Muscle of back (tissue), 11 donors: ENCODE results near the gene TBCEL. TPM values are rescaled to one million over a fixed set of nuclear protein-coding genes. Genes with fewer than 3 reads are reported as not detected.
"Not testable (repeated sequence)": the region's sequence is repeated elsewhere in the genome, so short reads cannot be mapped to it uniquely, and the experiment has no call there.

Source experiments
- DNase-seq, 3 donors: peaks; one replicate each; pipeline versions ENCODE4 v3.0.0 to v3.0.0-alpha.2; 2013
- polyA plus RNA-seq, 10 donors: library from polyadenylated mRNA; unstranded; fragments of 120-200 nt; gene quantifications; one replicate each; pipeline ENCODE4 v1.2.1, GENCODE V29; 2013; ENCODE audit not compliant: insufficient read length in 10 of 10

TBCEL gene
- polyA plus RNA-seq, 10 donors: 11.8 to 19.4 (median 14.5) TPM

GRCh38 chr11:121021718-121022117 is 2.2 kb upstream of the TBCEL start:
- not testable (repeated sequence) for DNase-seq

- peak in 1 of 3 donors; percentile 13 for DNase-seq
Observed at GRCh38 chr11:121024989-121025388, 1.1 kb downstream of the TBCEL start.

DNA sequence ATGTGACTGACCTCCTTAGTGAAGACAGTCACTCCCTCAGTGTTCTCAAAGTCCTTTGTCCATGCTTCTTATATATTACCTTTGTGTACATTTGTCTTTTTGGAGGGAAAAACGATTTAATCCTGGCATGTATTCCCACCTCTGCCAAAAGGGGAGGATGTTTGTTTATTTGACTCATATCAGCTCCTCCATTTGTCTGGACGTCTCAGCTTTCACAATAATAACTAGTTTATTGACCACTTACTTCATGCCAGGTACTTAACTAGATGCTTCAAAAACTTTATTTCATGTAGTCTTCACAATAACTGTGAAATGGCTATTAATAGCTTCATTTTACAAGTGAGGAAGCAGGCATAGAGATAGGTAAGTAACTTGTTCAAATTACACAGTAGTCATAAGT is 5.3 kb downstream of the TBCEL start:
- DNase-seq: no peak

DNA sequence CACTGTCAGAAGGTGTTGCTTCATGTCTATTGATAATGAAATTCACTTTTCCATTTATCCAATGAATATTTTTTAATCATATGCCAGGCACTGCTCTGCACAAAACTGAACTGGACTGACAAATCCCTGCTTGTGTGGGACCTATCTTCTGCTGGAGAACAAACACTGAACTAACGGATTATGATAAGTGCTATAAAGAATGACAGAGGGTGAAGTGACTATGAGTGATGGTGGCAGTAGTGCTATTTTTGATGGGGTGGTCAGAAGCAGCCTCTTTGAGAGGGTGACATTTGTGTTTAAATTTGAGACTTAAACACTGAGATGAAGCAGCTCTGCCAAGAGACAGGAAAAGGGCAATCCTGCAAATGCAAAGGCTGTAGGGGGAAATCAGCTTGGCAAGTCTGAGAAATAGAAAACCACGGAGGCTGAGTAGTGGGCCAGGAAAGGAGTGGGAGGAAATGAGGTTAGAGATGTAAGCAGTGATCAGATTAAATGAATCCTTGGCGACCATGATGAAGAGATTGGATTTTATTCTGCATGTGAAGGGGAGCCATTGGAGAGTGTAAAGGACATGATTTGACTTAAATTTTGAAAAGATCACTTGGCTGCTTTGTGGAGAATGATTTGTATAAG is 6.0 kb downstream of the TBCEL start:
- no peak for DNase-seq

- no peak for DNase-seq
Observed at GRCh38 chr11:121031167-121031566, 7.3 kb downstream of the TBCEL start.

DNA sequence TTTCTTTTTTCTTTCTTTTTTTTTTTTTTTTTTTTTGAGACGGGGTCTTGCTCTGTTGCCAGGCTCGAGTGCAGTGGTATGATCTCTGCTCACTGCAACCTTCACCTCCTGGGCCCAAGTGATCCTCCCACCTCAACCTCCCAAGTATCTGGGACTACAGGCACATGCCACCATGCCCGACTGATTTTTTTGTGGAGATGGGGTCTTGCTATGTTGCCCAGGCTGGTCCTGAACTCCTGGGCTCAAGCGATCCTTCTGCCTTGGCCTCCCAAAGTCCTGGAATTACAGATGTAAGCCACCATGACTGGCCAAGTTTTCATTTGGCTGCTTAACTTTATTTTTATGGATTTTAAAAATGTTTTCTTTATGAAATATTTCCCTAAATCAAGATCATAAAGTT is 7.7 kb downstream of the TBCEL start:
- not testable (repeated sequence) for DNase-seq

GRCh38 chr11:121032546-121032945 is 8.6 kb downstream of the TBCEL start:
- DNase-seq: no peak

GRCh38 chr11:121033635-121034034 is 9.7 kb downstream of the TBCEL start:
- DNase-seq: no peak

GRCh38 chr11:121035169-121035755 is 11.4 kb downstream of the TBCEL start:
- no peak for DNase-seq

- DNase-seq: no peak
Observed at GRCh38 chr11:121035780-121036179, 11.9 kb downstream of the TBCEL start.

DNA sequence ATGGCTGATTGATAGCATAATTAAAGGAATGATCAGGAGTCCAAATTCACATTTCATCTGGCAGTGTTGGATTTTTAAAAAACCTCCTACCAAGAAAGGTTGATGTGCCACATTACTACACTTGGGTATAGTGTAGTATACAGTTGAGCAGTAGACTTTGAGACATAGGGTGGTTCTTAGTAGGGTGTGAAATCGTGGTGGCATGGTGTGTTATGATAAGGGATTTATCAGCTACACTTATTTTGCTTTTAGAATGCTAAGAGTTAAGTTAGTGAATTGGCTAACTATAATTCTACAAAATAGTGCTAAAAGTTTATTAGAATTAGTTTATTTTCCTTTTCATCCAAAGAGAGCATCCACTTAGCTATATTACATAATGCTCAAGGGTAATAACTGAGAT is 13.1 kb downstream of the TBCEL start:
- DNase-seq: no peak

DNA sequence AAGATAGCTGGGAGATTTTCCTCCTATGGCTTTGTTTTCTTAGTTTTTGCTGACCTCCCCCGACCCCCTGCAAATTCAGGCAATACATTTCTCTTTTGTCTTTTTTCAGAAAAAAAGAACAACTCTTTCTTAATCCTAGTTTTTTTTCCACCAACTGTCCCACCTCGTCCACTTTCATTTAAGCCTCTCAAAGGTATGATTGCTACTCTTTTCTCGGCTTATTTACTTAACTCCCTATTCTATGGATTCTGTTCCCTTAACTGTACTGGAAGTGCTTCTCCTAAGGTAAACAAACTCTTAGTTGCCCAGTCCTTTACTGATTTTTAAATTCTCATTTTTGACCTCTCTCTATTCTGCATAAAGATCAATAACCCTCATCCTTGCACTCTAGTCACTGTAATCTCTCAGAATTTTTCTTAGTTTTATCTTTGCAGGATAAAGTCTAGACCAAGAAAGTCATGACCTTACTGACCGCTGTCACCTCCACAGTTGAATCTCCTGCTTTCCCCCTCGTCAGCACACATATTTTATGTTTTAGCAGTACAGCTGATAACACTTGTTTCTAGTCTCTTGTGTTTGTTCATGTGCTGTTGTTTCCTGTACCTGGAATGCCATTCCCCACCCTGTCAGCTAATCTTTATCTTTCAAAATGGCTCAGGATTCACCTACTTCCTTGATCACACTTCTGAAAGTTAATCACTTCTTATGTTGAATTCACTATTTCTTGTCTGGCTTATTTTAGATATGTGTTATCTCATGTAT is 14.9 kb downstream of the TBCEL start:
- DNase-seq: no peak

GRCh38 chr11:121039971-121040613 is 16.2 kb downstream of the TBCEL start:
- DNase-seq: no peak

GRCh38 chr11:121040614-121041002 is 16.7 kb downstream of the TBCEL start:
- no peak for DNase-seq

- DNase-seq: no peak
Observed at GRCh38 chr11:121041072-121041471, 17.2 kb downstream of the TBCEL start.

DNA sequence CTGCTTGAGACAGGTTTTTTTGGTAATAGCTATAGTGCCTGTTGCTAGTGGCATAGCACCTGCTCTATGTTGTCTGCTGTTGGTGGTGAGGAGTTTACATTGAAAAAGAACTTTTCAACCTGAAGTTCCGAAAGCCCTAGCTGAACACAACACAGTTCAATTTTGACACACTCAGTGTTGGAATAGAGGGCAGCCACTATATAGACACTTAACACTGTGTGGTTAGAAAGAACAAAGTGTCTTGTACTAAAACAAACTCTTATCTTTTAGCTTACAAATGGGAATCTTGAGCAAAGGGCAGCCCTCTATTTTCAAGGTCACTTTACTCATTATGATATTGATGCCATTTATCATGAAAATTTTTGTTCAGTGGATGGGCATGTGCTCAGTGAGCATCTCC is 18.4 kb downstream of the TBCEL start:
- no peak for DNase-seq

GRCh38 chr11:121047926-121048325 is 24.0 kb downstream of the TBCEL start:
- no peak for DNase-seq

DNA sequence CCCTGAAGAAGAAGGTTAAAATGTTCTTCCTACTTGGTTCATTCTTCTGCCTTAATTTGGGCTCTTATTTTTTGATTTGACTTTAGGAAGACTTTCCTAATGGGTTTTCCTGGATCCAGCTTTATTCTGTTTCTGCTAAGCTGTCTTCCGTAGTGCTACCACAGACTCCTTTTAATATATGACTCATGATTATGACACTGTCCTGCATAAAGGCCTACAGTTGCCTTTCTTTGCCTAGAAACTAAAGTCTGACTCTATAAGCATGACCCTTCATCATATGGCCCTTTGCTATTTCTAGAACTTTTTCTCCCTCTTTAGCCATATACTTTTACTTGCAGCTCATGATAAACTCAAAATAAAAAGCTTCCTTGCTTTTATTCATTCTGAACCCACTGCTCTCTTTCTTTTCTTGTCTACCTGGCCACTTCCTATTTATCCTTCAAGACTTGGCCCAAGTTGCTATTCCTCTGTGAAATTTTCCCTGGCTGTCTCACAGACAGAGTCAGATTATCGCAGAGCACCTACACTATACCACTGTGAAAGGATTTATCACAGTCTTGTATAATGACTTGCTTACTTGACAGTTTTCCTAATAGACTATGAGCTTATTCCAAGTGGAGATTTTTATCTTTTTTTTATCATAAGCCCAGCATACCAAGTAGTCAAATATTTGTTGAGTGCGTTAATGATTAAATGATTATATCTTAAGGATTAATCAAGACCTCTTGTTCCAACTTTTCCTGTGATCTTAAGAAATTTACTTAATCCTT is 24.7 kb downstream of the TBCEL start:
- no peak for DNase-seq

DNA sequence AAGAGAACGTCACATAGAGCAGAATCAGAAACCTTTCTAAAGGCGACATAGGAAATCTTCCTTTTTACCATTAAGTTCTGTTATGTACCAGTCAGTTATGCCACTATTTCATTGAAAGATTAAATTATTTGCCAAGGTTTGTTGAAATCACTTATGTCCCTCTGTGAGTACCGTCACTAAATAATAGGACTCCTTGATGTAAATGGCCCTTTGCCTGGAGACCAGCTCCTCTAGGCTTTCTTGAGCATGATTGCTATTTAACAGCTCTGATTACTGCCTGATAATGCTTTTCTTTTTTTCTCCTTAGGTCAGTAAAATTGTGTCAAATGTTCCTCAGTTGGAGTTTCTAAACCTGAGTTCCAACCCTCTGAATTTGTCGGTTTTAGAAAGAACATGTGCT is 29.3 kb downstream of the TBCEL start:
- DNase-seq: no peak

DNA sequence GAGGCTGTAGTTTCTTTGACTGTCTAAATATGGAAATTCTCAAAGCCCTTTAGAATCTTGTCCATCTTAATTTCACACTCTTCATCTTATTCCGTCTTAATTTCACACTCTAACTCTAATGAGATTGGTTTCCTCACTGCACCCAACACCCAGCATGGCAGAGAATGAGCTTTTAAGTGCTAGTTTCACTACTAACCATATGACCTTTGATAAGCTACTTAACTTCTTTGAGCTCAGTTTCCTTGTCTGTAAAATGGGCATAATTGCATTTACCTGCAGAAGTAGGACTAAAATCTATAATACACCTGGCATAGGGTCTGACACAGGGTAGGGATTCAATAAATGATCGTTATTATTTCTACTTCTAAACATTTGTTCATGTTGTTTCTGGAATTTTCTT is 30.4 kb downstream of the TBCEL start:
- no peak for DNase-seq

GRCh38 chr11:121055076-121055475 is 31.2 kb downstream of the TBCEL start:
- no peak for DNase-seq

DNA sequence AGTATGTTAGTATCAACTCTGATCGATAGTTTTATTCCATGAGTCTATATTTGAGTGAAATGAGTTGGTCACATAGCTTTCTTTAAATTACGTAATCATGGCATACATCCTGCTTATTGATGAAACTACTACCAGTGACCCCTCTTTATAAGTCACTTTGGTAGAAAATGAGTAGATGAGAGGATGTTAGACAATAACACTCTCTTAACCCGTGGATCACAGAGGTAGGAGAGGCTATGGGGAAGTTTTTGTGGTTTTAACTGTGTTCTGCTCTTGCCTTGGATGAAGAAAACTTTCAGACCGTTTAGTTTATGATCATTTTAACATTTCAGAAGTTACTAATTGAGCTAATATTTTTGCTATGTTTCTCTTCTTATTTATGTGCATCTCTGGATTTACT is 34.0 kb downstream of the TBCEL start:
- no peak for DNase-seq
